ENCODE results near the gene POLR1B. TPM values are rescaled to one million over a fixed set of nuclear protein-coding genes. Genes with fewer than 3 reads are reported as not detected.

Gene POLR1B
- total and polyA plus RNA-seq, 7 experiments from 2014 or later: 10.1 to 41.8 (median 25.2) TPM

GRCh38 chr2:112585873-112586464 lies 43.7 kb downstream of the POLR1B start:
- peaks cover 12 to 29% (median 21%) of the 10 kb centered on the region in 5 donors for H3K36me3 Mint-ChIP-seq
- H3K9me3 ChIP-seq (ENCODE audit: control insufficient read depth in 2 of 3, low read length in 3 of 3): no peaks in the 10 kb centered on the region
- no peak for ATAC-seq
- peaks cover 0 to 7% (median 0%) of the 10 kb centered on the region in 11 donors for H3K9me3 Mint-ChIP-seq
- peaks cover 26 to 49% (median 38%) of the 10 kb centered on the region in 7 donors for H3K4me1 Mint-ChIP-seq
- intact Hi-C loops (cut with micrococcal nuclease): loop anchor here (2.0 to 10.0 kb wide), 3 partner anchors 41 to 461 kb away; partner anchors contain the start of gene ZC3H8 (in 1 of the 2)
- no peak overlapping the region for H3K27ac ChIP-seq (ENCODE audit: low read depth, low read length)
- no peak for DNase-seq
- H3K4me3 Mint-ChIP-seq: peak overlapping the region in 8 of 10 donors; percentile 37 to 97 (median 74)
- H3K4me3 ChIP-seq (ENCODE audit: low read length): no peak overlapping the region
- ChIA-PET POLR2A (interaction anchor here (1.7 to 2.5 kb wide), 3 partner anchors 41 to 102 kb away, joined by 4 to 7 read pairs (median 6); partner anchors contain the start of gene SLC20A1), CTCF (interaction anchor here (0.8 to 1.5 kb wide), 2 partner anchors 106 to 107 kb away, joined by 4 read pairs; no protein-coding TSS in a partner anchor)
- H3K27me3 Mint-ChIP-seq: peaks cover 0 to 2% (median 0%) of the 10 kb centered on the region in 5 donors
- no peaks in the 10 kb centered on the region for H3K27me3 ChIP-seq (ENCODE audit: control insufficient read depth in 2 of 2, insufficient read depth in 2 of 2, low read length in 2 of 2)
- H3K36me3 ChIP-seq (ENCODE audit: control insufficient read depth in 2 of 3, insufficient read depth in 3 of 3, low read length in 3 of 3): peaks cover 0 to 31% (median 4%) of the 10 kb centered on the region in 3 experiments
- H3K27ac Mint-ChIP-seq: peak overlapping the region in 4 of 9 donors; percentile 62 to 99 (median 75)
- H3K4me1 ChIP-seq (ENCODE audit: control insufficient read depth in 2 of 2, insufficient read depth in 2 of 2, low read length in 2 of 2): peaks cover 11 to 15% of the 10 kb centered on the region in 2 donors

DNA sequence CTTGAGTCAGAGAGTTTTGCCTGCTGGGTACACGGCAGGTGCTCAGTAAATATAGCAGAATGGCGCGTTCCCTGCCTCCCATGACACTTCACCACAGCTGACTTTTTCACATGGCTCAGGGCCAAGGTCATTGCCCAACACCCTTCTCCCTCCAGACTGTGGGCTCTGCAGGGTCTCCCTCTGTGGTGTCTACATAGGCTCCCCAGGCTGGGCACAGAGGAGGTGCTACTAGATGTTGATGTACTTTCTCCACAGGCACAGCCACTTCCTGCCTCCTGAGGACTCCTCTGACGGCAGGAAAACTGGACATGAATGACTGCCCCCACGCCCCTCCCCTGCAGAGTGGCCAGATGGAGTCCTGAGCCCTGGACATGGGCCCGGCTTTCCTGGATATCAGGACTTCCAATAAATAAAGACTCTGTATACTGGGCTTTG lies 46.4 kb downstream of the POLR1B start:
- POLR2A ChIA-PET: no interaction called here

GRCh38 chr2:112591413-112591812 lies 49.1 kb downstream of the POLR1B start:
- ChIA-PET CTCF (interaction anchor here (0.6 kb wide), 1 partner anchor 9 kb away, joined by 4 read pairs; no protein-coding TSS in a partner anchor), POLR2A (interaction anchor here (0.7 kb wide), 1 partner anchor 27 kb away, joined by 5 read pairs; no protein-coding TSS in a partner anchor)
- Histone ChIP-seq H3K4me1 (ENCODE audit: control insufficient read depth in 2 of 2, insufficient read depth in 2 of 2, low read length in 2 of 2) (no peaks in the 10 kb centered on the region), H3K27me3 (ENCODE audit: control insufficient read depth in 2 of 2, insufficient read depth in 2 of 2, low read length in 2 of 2) (no peaks in the 10 kb centered on the region), H3K36me3 (ENCODE audit: control insufficient read depth in 2 of 3, insufficient read depth in 3 of 3, low read length in 3 of 3) (peaks cover 0 to 31% (median 4%) of the 10 kb centered on the region in 3 experiments), H3K4me3 (ENCODE audit: low read length) (no peak overlapping the region), H3K9me3 (ENCODE audit: control insufficient read depth in 2 of 3, low read length in 3 of 3) (no peaks in the 10 kb centered on the region), H3K27ac (ENCODE audit: low read depth, low read length) (no peak overlapping the region)
- ATAC-seq (no peak), DNase-seq (no peak)
- Mint-ChIP-seq H3K9me3 (peaks cover 0 to 2% (median 0%) of the 10 kb centered on the region in 11 donors), H3K4me1 (peaks cover 5 to 13% (median 8%) of the 10 kb centered on the region in 7 donors), H3K27me3 (no peaks in the 10 kb centered on the region), H3K4me3 (no peak overlapping the region), H3K36me3 (peaks cover 10 to 44% (median 24%) of the 10 kb centered on the region in 5 donors), H3K27ac (no peak overlapping the region)
- intact Hi-C loops (cut with micrococcal nuclease): no loop called here

More for the DNA sequence above, 46.4 kb downstream of the POLR1B start:
- H3K4me1 ChIP-seq (ENCODE audit: control insufficient read depth in 2 of 2, insufficient read depth in 2 of 2, low read length in 2 of 2): peaks cover 11% of the 10 kb centered on the region in 2 donors
- H3K36me3 ChIP-seq (ENCODE audit: control insufficient read depth in 2 of 3, insufficient read depth in 3 of 3, low read length in 3 of 3): peaks cover 0 to 34% (median 4%) of the 10 kb centered on the region in 3 experiments
- H3K4me3 ChIP-seq (ENCODE audit: low read length): no peak overlapping the region
- Mint-ChIP-seq H3K4me3 (peak overlapping the region in 2 of 10 donors; percentile 45 to 48), H3K9me3 (peaks cover 0 to 9% (median 0%) of the 10 kb centered on the region in 11 donors), H3K27ac (peak overlapping the region in 1 of 9 donors; percentile 29), H3K27me3 (peaks cover 0 to 2% (median 0%) of the 10 kb centered on the region in 5 donors), H3K36me3 (peaks cover 12 to 37% (median 21%) of the 10 kb centered on the region in 5 donors), H3K4me1 (peaks cover 22 to 38% (median 27%) of the 10 kb centered on the region in 7 donors)
- DNase-seq (no peak), ATAC-seq (no peak)
- no peaks in the 10 kb centered on the region for H3K9me3 ChIP-seq (ENCODE audit: control insufficient read depth in 2 of 3, low read length in 3 of 3)
- CTCF ChIA-PET: no interaction called here
- intact Hi-C loops (cut with micrococcal nuclease): loop anchor here in 1 of 2 donors (10.0 kb wide), 1 partner anchor 464 kb away; no protein-coding TSS in a partner anchor
- H3K27me3 ChIP-seq (ENCODE audit: control insufficient read depth in 2 of 2, insufficient read depth in 2 of 2, low read length in 2 of 2): no peaks in the 10 kb centered on the region
- no peak overlapping the region for H3K27ac ChIP-seq (ENCODE audit: low read depth, low read length)

DNA sequence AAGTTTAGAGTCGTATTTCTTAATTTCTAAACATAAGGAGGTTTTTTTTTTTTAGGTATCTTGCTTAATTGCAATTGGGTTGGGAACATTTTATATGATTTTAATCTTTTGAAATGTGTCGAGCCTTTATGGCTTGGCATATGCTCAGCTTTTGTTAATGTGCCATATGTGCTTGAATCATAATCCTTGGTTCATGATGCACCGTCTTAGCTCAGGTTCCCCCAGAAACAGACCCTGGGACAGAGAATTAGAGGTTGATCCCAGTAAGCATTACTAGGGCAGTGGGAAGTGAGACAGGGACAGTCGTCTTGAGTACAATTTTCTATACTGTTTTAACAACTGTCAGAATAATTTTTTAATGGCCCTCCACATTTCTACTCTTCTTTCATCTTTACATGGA lies 51.5 kb downstream of the POLR1B start:
- Mint-ChIP-seq H3K36me3 (peaks cover 0 to 24% (median 14%) of the 10 kb centered on the region in 5 donors), H3K9me3 (peaks cover 0 to 2% (median 0%) of the 10 kb centered on the region in 11 donors), H3K27ac (no peak overlapping the region), H3K4me3 (no peak overlapping the region), H3K27me3 (no peaks in the 10 kb centered on the region), H3K4me1 (peaks cover 0 to 3% (median 0%) of the 10 kb centered on the region in 7 donors)
- Histone ChIP-seq H3K4me1 (ENCODE audit: control insufficient read depth in 2 of 2, insufficient read depth in 2 of 2, low read length in 2 of 2) (no peaks in the 10 kb centered on the region), H3K27me3 (ENCODE audit: control insufficient read depth in 2 of 2, insufficient read depth in 2 of 2, low read length in 2 of 2) (no peaks in the 10 kb centered on the region), H3K36me3 (ENCODE audit: control insufficient read depth in 2 of 3, insufficient read depth in 3 of 3, low read length in 3 of 3) (peaks cover 0 to 8% (median 4%) of the 10 kb centered on the region in 3 experiments), H3K27ac (ENCODE audit: low read depth, low read length) (no peak overlapping the region), H3K4me3 (ENCODE audit: low read length) (no peak overlapping the region), H3K9me3 (ENCODE audit: control insufficient read depth in 2 of 3, low read length in 3 of 3) (no peaks in the 10 kb centered on the region)
- ATAC-seq: no peak
- CTCF ChIA-PET: interaction anchor here (0.6 to 1.1 kb wide), 2 partner anchors 9 to 99 kb away, joined by 3 read pairs; partner anchors contain the start of gene CHCHD5
- POLR2A ChIA-PET: no interaction called here
- no peak for DNase-seq
- intact Hi-C loops (cut with micrococcal nuclease): no loop called here

DNA sequence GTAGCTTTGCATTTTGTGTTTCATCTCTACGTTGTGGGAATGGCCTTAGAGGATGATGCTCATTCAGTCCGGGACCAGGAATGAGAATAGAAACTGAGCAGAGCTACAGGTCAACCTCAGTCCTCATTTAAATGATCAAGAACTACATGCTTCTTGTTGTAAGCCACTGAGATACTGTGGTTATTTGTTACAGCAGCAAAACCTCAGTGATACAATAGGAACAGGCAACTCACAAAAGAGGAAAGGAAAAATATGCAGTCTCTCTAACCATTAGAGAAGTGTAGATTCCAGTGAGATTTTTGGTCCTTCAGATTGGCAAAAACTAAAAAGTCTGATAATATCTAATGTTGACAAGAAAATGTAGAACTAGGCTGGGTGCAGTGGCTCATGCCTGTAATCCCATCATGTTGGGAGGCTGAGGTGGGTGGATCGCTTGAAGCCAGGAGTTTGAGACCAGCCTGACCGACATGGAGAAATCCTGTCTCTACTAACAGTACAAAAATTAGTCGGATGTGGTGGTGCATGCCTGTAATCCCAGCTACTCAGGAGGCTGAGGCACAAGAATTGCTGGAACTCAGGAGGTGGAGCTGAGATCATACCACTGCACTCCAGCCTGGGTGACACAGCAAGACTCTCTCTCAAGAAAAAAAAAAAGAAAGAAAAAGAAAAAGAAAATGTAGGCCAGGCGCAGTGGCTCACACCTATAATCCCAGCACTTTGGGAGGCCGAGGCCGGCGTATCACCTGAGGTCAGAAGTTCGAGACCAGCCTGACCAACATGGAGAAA lies 55.5 kb downstream of the POLR1B start:
- Mint-ChIP-seq H3K27ac (no peak overlapping the region), H3K27me3 (no peaks in the 10 kb centered on the region), H3K9me3 (no peaks in the 10 kb centered on the region), H3K4me1 (peaks cover 4 to 8% (median 5%) of the 10 kb centered on the region in 7 donors), H3K36me3 (peaks cover 0 to 18% (median 12%) of the 10 kb centered on the region in 5 donors), H3K4me3 (no peak overlapping the region)
- Histone ChIP-seq H3K27ac (ENCODE audit: low read depth, low read length) (no peak overlapping the region), H3K36me3 (ENCODE audit: control insufficient read depth in 2 of 3, insufficient read depth in 3 of 3, low read length in 3 of 3) (no peaks in the 10 kb centered on the region), H3K4me1 (ENCODE audit: control insufficient read depth in 2 of 2, insufficient read depth in 2 of 2, low read length in 2 of 2) (no peaks in the 10 kb centered on the region), H3K27me3 (ENCODE audit: control insufficient read depth in 2 of 2, insufficient read depth in 2 of 2, low read length in 2 of 2) (no peaks in the 10 kb centered on the region), H3K4me3 (ENCODE audit: low read length) (no peak overlapping the region), H3K9me3 (ENCODE audit: control insufficient read depth in 2 of 3, low read length in 3 of 3) (no peaks in the 10 kb centered on the region)
- ATAC-seq (no peak), DNase-seq (no peak)
- ChIA-PET POLR2A (interaction anchor here (0.9 kb wide), 1 partner anchor 15 kb away, joined by 3 read pairs; no protein-coding TSS in a partner anchor), CTCF (interaction anchor here (0.6 to 5.4 kb wide), 7 partner anchors 29 to 663 kb away, joined by 3 to 57 read pairs (median 3); no protein-coding TSS in a partner anchor)
- intact Hi-C loops (cut with micrococcal nuclease): no loop called here

GRCh38 chr2:112600634-112601033 lies 58.4 kb downstream of the POLR1B start:
- H3K4me1 Mint-ChIP-seq: peaks cover 4 to 8% (median 5%) of the 10 kb centered on the region in 7 donors
- H3K27ac Mint-ChIP-seq: no peak overlapping the region
- no peaks in the 10 kb centered on the region for H3K9me3 Mint-ChIP-seq
- no peaks in the 10 kb centered on the region for H3K27me3 Mint-ChIP-seq
- no peak overlapping the region for H3K4me3 Mint-ChIP-seq
- H3K4me1 ChIP-seq (ENCODE audit: control insufficient read depth in 2 of 2, insufficient read depth in 2 of 2, low read length in 2 of 2): no peaks in the 10 kb centered on the region
- ChIA-PET CTCF (interaction anchor here (0.6 to 5.4 kb wide), 10 partner anchors 23 to 202 kb away, joined by 3 to 57 read pairs (median 5); no protein-coding TSS in a partner anchor), POLR2A (interaction anchor here (1.0 to 1.6 kb wide), 2 partner anchors 31 to 46 kb away, joined by 3 to 5 read pairs; no protein-coding TSS in a partner anchor)
- DNase-seq (no peak), ATAC-seq (no peak)
- intact Hi-C loops (cut with micrococcal nuclease): loop anchor here (1.0 to 10.0 kb wide), 6 partner anchors 24 to 284 kb away; partner anchors contain the start of gene SLC20A1 (in 2 of the 2)
- no peaks in the 10 kb centered on the region for H3K9me3 ChIP-seq (ENCODE audit: control insufficient read depth in 2 of 3, low read length in 3 of 3)
- peaks cover 0 to 4% (median 3%) of the 10 kb centered on the region in 5 donors for H3K36me3 Mint-ChIP-seq
- H3K4me3 ChIP-seq (ENCODE audit: low read length): no peak overlapping the region
- H3K27me3 ChIP-seq (ENCODE audit: control insufficient read depth in 2 of 2, insufficient read depth in 2 of 2, low read length in 2 of 2): no peaks in the 10 kb centered on the region
- H3K36me3 ChIP-seq (ENCODE audit: control insufficient read depth in 2 of 3, insufficient read depth in 3 of 3, low read length in 3 of 3): no peaks in the 10 kb centered on the region
- H3K27ac ChIP-seq (ENCODE audit: low read depth, low read length): no peak overlapping the region

Measured in naive thymus-derived CD4-positive, alpha-beta T cell (primary cell).